Endothelial cell (in vitro differentiated cells): ENCODE measurements around the gene ACSM3. TPM values are rescaled to one million over a fixed set of nuclear protein-coding genes. Genes with fewer than 3 reads are reported as not detected.

Experiments used
- DNase-seq: peaks from one replicate; pipeline ENCODE4 v3.0.0; 2021; ENCODE audit warnings: low spot score
- H3K27ac Mint-ChIP-seq: one replicate; pipeline ENCODE4 v1.8.0; 2021; ENCODE audit warnings: mixed read lengths, inconsistent platforms; ENCODE audit not compliant: unreplicated experiment
- H3K27me3 Mint-ChIP-seq: one replicate; pipeline ENCODE4 v1.8.0; 2021; ENCODE audit warnings: mild to moderate bottlenecking, moderate library complexity, mixed read lengths, inconsistent platforms; ENCODE audit not compliant: unreplicated experiment
- H3K36me3 Mint-ChIP-seq: one replicate; pipeline ENCODE4 v1.8.0; 2021; ENCODE audit warnings: mild to moderate bottlenecking, low read depth, mixed read lengths, inconsistent platforms; ENCODE audit not compliant: unreplicated experiment
- H3K4me1 Mint-ChIP-seq: one replicate; pipeline ENCODE4 v1.8.0; 2021; ENCODE audit warnings: mild to moderate bottlenecking, mixed read lengths, inconsistent platforms; ENCODE audit not compliant: unreplicated experiment
- H3K4me3 Mint-ChIP-seq: one replicate; pipeline ENCODE4 v1.8.0; 2021; ENCODE audit warnings: mild to moderate bottlenecking, mixed read lengths, inconsistent platforms; ENCODE audit not compliant: unreplicated experiment
- H3K9me3 Mint-ChIP-seq: one replicate; pipeline ENCODE4 v1.8.0; 2021; ENCODE audit warnings: mixed read lengths, inconsistent platforms; ENCODE audit not compliant: unreplicated experiment
- total RNA-seq: library from RNA; stranded (reverse); fragmentation: NEBNext Ultra II Directional; extraction: Animal tissue kit (Norgen Biotek cat#: 25700); gene quantifications from one replicate; pipeline ENCODE4 v1.2.1, GENCODE V29; 2021; ENCODE audit not compliant: unreplicated experiment
- TF ChIP-seq, protein P1 (sequence below): fragments of 200-600 bp; sonication (generic); IDR thresholded peaks from one replicate; pipeline ENCODE4 v1.5.0; 2021; ENCODE audit warnings: antibody characterized with exemption; ENCODE audit not compliant: unreplicated experiment

ACSM3 gene
- total RNA-seq, 1 donor from 2014 or later = 10.3 TPM

GRCh38 chr16:20765732-20766131, 1.9 kb downstream of the ACSM3 start:
- H3K9me3 Mint-ChIP-seq = no peaks in the 10 kb centered on the region
- no peaks in the 10 kb centered on the region for H3K36me3 Mint-ChIP-seq
- no peaks in the 10 kb centered on the region for H3K27me3 Mint-ChIP-seq
- TF ChIP-seq, protein P1, sequence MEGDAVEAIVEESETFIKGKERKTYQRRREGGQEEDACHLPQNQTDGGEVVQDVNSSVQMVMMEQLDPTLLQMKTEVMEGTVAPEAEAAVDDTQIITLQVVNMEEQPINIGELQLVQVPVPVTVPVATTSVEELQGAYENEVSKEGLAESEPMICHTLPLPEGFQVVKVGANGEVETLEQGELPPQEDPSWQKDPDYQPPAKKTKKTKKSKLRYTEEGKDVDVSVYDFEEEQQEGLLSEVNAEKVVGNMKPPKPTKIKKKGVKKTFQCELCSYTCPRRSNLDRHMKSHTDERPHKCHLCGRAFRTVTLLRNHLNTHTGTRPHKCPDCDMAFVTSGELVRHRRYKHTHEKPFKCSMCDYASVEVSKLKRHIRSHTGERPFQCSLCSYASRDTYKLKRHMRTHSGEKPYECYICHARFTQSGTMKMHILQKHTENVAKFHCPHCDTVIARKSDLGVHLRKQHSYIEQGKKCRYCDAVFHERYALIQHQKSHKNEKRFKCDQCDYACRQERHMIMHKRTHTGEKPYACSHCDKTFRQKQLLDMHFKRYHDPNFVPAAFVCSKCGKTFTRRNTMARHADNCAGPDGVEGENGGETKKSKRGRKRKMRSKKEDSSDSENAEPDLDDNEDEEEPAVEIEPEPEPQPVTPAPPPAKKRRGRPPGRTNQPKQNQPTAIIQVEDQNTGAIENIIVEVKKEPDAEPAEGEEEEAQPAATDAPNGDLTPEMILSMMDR = no peak
- DNase-seq = no peak
- no peak overlapping the region for H3K4me3 Mint-ChIP-seq
- H3K4me1 Mint-ChIP-seq = no peaks in the 10 kb centered on the region
- H3K27ac Mint-ChIP-seq = no peak overlapping the region

DNA sequence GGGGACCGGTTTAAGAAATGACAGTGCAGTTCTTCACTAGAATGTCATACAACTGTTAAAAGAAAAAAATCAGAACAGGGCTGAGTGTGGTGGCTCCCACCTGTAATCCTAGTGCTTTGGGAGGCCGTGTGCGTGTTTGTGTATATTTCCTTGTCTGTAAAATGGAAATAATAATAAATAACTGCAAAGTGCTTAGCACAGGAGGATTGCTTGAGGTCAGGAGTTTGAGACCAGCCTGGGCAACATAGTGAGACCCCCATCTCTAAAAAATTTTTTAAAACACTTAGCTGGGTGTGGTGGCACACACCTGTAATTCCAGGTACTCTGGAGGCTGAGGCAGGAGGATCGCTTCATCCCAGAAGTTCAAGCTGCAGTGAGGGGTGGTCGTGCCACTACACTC, 2.5 kb downstream of the ACSM3 start:
- H3K27ac Mint-ChIP-seq = no peak overlapping the region
- H3K4me1 Mint-ChIP-seq = no peaks in the 10 kb centered on the region
- no peak for DNase-seq
- no peaks in the 10 kb centered on the region for H3K27me3 Mint-ChIP-seq
- H3K36me3 Mint-ChIP-seq = no peaks in the 10 kb centered on the region
- H3K9me3 Mint-ChIP-seq = no peaks in the 10 kb centered on the region
- TF ChIP-seq, protein P1 = no peak
- H3K4me3 Mint-ChIP-seq = no peak overlapping the region

- no peak overlapping the region for H3K27ac Mint-ChIP-seq
- no peaks in the 10 kb centered on the region for H3K27me3 Mint-ChIP-seq
- no peak for DNase-seq
- no peak overlapping the region for H3K4me3 Mint-ChIP-seq
- TF ChIP-seq, protein P1 = no peak
- H3K36me3 Mint-ChIP-seq = no peaks in the 10 kb centered on the region
- H3K9me3 Mint-ChIP-seq = no peaks in the 10 kb centered on the region
- no peaks in the 10 kb centered on the region for H3K4me1 Mint-ChIP-seq
Measured at GRCh38 chr16:20767577-20767976, 3.8 kb downstream of the ACSM3 start.

- H3K36me3 Mint-ChIP-seq = no peaks in the 10 kb centered on the region
- TF ChIP-seq, protein P1 = no peak
Measured at GRCh38 chr16:20768121-20768520, 4.3 kb downstream of the ACSM3 start.

GRCh38 chr16:20768818-20769217, 5.0 kb downstream of the ACSM3 start:
- Mint-ChIP-seq H3K36me3 (no peaks in the 10 kb centered on the region), H3K4me1 (no peaks in the 10 kb centered on the region), H3K27me3 (no peaks in the 10 kb centered on the region), H3K4me3 (no peak overlapping the region), H3K9me3 (no peaks in the 10 kb centered on the region), H3K27ac (no peak overlapping the region)
- no peak for DNase-seq
- TF ChIP-seq, protein P1 = no peak

More at GRCh38 chr16:20768121-20768520, 4.3 kb downstream of the ACSM3 start:
- Mint-ChIP-seq H3K27me3 (no peaks in the 10 kb centered on the region), H3K9me3 (no peaks in the 10 kb centered on the region), H3K27ac (no peak overlapping the region), H3K4me3 (no peak overlapping the region), H3K4me1 (no peaks in the 10 kb centered on the region)
- DNase-seq = no peak
